H9 (cell line): ENCODE measurements around the gene HDC. TPM values are rescaled to one million over a fixed set of nuclear protein-coding genes. Genes with fewer than 3 reads are reported as not detected.

ENCODE experiments used
- DNase-seq: peaks from one replicate; pipeline ENCODE4 v3.0.0-alpha.2; 2017
- H2AFZ ChIP-seq: one replicate; pipeline ENCODE4 v1.6.1; 2013; ENCODE audit warnings: mild to moderate bottlenecking, low read length, control low read depth, moderate library complexity
- H2AK5ac ChIP-seq: 2 replicates; pipeline ENCODE4 v1.6.1; 2013; ENCODE audit warnings: low read length, control low read depth, mixed read lengths; ENCODE audit not compliant: insufficient read length
- H2BK120ac ChIP-seq: one replicate; pipeline ENCODE4 v1.6.1; 2013; ENCODE audit warnings: low read depth, mild to moderate bottlenecking, low read length, control low read depth, inconsistent platforms; ENCODE audit not compliant: poor library complexity, severe bottlenecking
- H2BK12ac ChIP-seq: 2 replicates; pipeline ENCODE4 v1.6.1; 2013; ENCODE audit warnings: low read length, control low read depth, mixed read lengths, low read depth; ENCODE audit not compliant: insufficient read length
- H2BK15ac ChIP-seq: 2 replicates; pipeline ENCODE4 v1.6.1; 2013; ENCODE audit warnings: low read depth, low read length, control low read depth
- H2BK20ac ChIP-seq: one replicate; pipeline ENCODE4 v1.6.1; 2013; ENCODE audit warnings: low read depth, mild to moderate bottlenecking, low read length, control low read depth, inconsistent platforms; ENCODE audit not compliant: poor library complexity, severe bottlenecking
- H2BK5ac ChIP-seq: 2 replicates; pipeline ENCODE4 v1.6.1; 2013; ENCODE audit warnings: low read length, control low read depth, mixed read lengths; ENCODE audit not compliant: insufficient read length
- H3K14ac ChIP-seq: 2 replicates; pipeline ENCODE4 v1.6.1; 2013; ENCODE audit warnings: low read length, control low read depth; ENCODE audit not compliant: insufficient read depth
- H3K18ac ChIP-seq: 2 replicates; pipeline ENCODE4 v1.6.1; 2013; ENCODE audit warnings: low read depth, mild to moderate bottlenecking, mixed read lengths, low read length, control low read depth; ENCODE audit not compliant: insufficient read length
- H3K23ac ChIP-seq: 2 replicates; pipeline ENCODE4 v1.6.1; 2013; ENCODE audit warnings: low read length, control low read depth, mixed read lengths, low read depth; ENCODE audit not compliant: insufficient read length
- H3K23me2 ChIP-seq: 2 replicates; pipeline ENCODE4 v1.6.1; 2013; ENCODE audit warnings: low read depth, mild to moderate bottlenecking, mixed read lengths, low read length, control low read depth; ENCODE audit not compliant: insufficient read length, poor library complexity, severe bottlenecking
- H3K27ac ChIP-seq: 2 replicates; pipeline ENCODE4 v1.5.1; 2013; ENCODE audit warnings: low read length, control low read depth, mixed read lengths, low read depth; ENCODE audit not compliant: insufficient read length
- H3K27me3 ChIP-seq: 2 replicates; pipeline ENCODE4 v1.6.1; 2013; ENCODE audit warnings: low read length, control low read depth, inconsistent platforms; ENCODE audit not compliant: insufficient read depth
- H3K4ac ChIP-seq: 2 replicates; pipeline ENCODE4 v1.6.1; 2013; ENCODE audit warnings: low read depth, mild to moderate bottlenecking, control low read depth, inconsistent platforms, low read length, moderate library complexity
- H3K4me1 ChIP-seq: 2 replicates; pipeline ENCODE4 v1.6.1; 2013; ENCODE audit warnings: low read length, control low read depth, inconsistent platforms; ENCODE audit not compliant: insufficient read depth
- H3K4me2 ChIP-seq: 2 replicates; pipeline ENCODE4 v1.6.1; 2013; ENCODE audit warnings: low read length, control low read depth, mixed read lengths; ENCODE audit not compliant: insufficient read length, insufficient read depth
- H3K56ac ChIP-seq: 2 replicates; pipeline ENCODE4 v1.6.1; 2013; ENCODE audit warnings: low read depth, mild to moderate bottlenecking, mixed read lengths, low read length, control low read depth; ENCODE audit not compliant: insufficient read length
- H3K79me1 ChIP-seq: 2 replicates; pipeline ENCODE4 v1.6.1; 2013; ENCODE audit warnings: low read depth, mild to moderate bottlenecking, moderate library complexity, low read length, control low read depth, inconsistent platforms; ENCODE audit not compliant: insufficient read depth, poor library complexity, severe bottlenecking
- H3K79me2 ChIP-seq: 2 replicates; pipeline ENCODE4 v1.6.1; 2013; ENCODE audit warnings: low read length, control low read depth, inconsistent platforms; ENCODE audit not compliant: insufficient read depth
- H3K9ac ChIP-seq: 2 replicates; pipeline ENCODE4 v1.6.1; 2013; ENCODE audit warnings: low read length, control low read depth, mixed read lengths; ENCODE audit not compliant: insufficient read length; ENCODE audit errors: extremely low read depth
- H3K9me3 ChIP-seq: one replicate; pipeline ENCODE4 v1.6.1; 2013; ENCODE audit warnings: low read depth, low read length, inconsistent platforms; ENCODE audit not compliant: control insufficient read depth
- H3T11ph ChIP-seq: one replicate; pipeline ENCODE4 v1.6.1; 2013; ENCODE audit warnings: mild to moderate bottlenecking, low read length, control low read depth, inconsistent platforms
- H4K20me1 ChIP-seq: one replicate; pipeline ENCODE4 v1.6.1; 2013; ENCODE audit not compliant: control insufficient read depth, insufficient read length, insufficient read depth
- H4K5ac ChIP-seq: 2 replicates; pipeline ENCODE4 v1.6.1; 2013; ENCODE audit warnings: low read depth, mild to moderate bottlenecking, mixed read lengths, low read length, control low read depth; ENCODE audit not compliant: insufficient read length
- H4K8ac ChIP-seq: replicated peaks from 2 replicates; pipeline ENCODE4 v1.6.1; 2013; ENCODE audit warnings: low read length, control low read depth, mixed read lengths, low read depth; ENCODE audit not compliant: insufficient read length
- H4K91ac ChIP-seq: 2 replicates; pipeline ENCODE4 v1.6.1; 2013; ENCODE audit warnings: low read depth, mild to moderate bottlenecking, moderate library complexity, mixed read lengths, low read length, control low read depth; ENCODE audit not compliant: insufficient read length
- H3K27ac Mint-ChIP-seq, 3 experiments: 2 replicates in 2 of 3; 3 replicates in 1 of 3; pipeline ENCODE4 v1.8.0; 2020 to 2021; ENCODE audit warnings: mixed read lengths in 3 of 3, mild to moderate bottlenecking in 1 of 3, moderate library complexity in 1 of 3
- H3K27me3 Mint-ChIP-seq: 2 replicates; pipeline ENCODE4 v1.8.0; 2021; ENCODE audit warnings: low read depth, mild to moderate bottlenecking, moderate library complexity, mixed read lengths
- H3K36me3 Mint-ChIP-seq, 3 experiments: 2 replicates in 2 of 3; 3 replicates in 1 of 3; pipeline ENCODE4 v1.8.0; 2020 to 2021; ENCODE audit warnings: low read depth in 3 of 3, mixed read lengths in 3 of 3; ENCODE audit not compliant: insufficient read depth in 1 of 3
- H3K4me1 Mint-ChIP-seq, 2 experiments: 2 replicates each; pipeline ENCODE4 v1.8.0; 2020; ENCODE audit warnings: mixed read lengths in 2 of 2
- H3K4me3 Mint-ChIP-seq, 2 experiments: 2 replicates in 1 of 2; 3 replicates in 1 of 2; pipeline ENCODE4 v1.8.0; 2020 to 2021; ENCODE audit warnings: mild to moderate bottlenecking in 2 of 2, mixed read lengths in 2 of 2, moderate library complexity in 1 of 2
- H3K9me3 Mint-ChIP-seq, 2 experiments: 2 replicates in 1 of 2; 3 replicates in 1 of 2; pipeline ENCODE4 v1.8.0; 2020; ENCODE audit warnings: mild to moderate bottlenecking in 2 of 2, mixed read lengths in 2 of 2, moderate library complexity in 1 of 2
- CTCF ChIP-seq: fragments of 200-600 bp; sonication (generic); conservative IDR thresholded peaks from 3 replicates; pipeline ENCODE4 v1.8.0; 2021; ENCODE audit warnings: antibody characterized with exemption, mild to moderate bottlenecking
- WGBS: extraction: QIAGEN DNeasy Blood & Tissue Kit; methylation state at CpG from one replicate; pipeline ENCODE4 v1.1.7; 2013; ENCODE audit warnings: missing lambda C conversion rate, low lambda C conversion rate, mixed read lengths; ENCODE audit not compliant: insufficient read length; ENCODE audit errors: extremely low coverage; 5-methylcytosine and 5-hydroxymethylcytosine counted together
- total RNA-seq: library from RNA; stranded (reverse); gene quantifications from 2 replicates; pipeline ENCODE4 v1.2.1, GENCODE V29; 2021

HDC gene
- total RNA-seq, 1 experiment from 2014 or later: not detected

- DNase-seq: no peak
- no peak overlapping the region for H4K8ac ChIP-seq
- no peak overlapping the region for H3K4me2 ChIP-seq
- Mint-ChIP-seq H3K36me3 (no peaks in the 10 kb centered on the region), H3K27ac (no peak overlapping the region), H3K9me3 (no peaks in the 10 kb centered on the region), H3K27me3 (peaks cover 3% of the 10 kb centered on the region), H3K4me3 (no peak overlapping the region), H3K4me1 (peaks cover 4 to 6% of the 10 kb centered on the region in 2 experiments; a peak in 3 of 4 replicates)
- no peak overlapping the region for H3K4ac ChIP-seq
- H2AFZ ChIP-seq: no peak overlapping the region
- no peak overlapping the region for H2BK5ac ChIP-seq
- H3K9ac ChIP-seq: no peak overlapping the region
- H3K79me2 ChIP-seq: no peaks in the 10 kb centered on the region
- H3K56ac ChIP-seq: no peak overlapping the region
- H3K23me2 ChIP-seq: no peaks in the 10 kb centered on the region
- no peak overlapping the region for H3T11ph ChIP-seq
- no peak overlapping the region for H3K23ac ChIP-seq
- H3K14ac ChIP-seq: no peak overlapping the region
- no peak overlapping the region for H2BK15ac ChIP-seq
- no peaks in the 10 kb centered on the region for H3K4me1 ChIP-seq
- no peaks in the 10 kb centered on the region for H3K79me1 ChIP-seq
- H2AK5ac ChIP-seq: no peak overlapping the region
- H2BK12ac ChIP-seq: no peak overlapping the region
- no peak for TF ChIP-seq CTCF
- no peaks in the 10 kb centered on the region for H3K9me3 ChIP-seq
- no CpG with 5 or more reads among the region's 4 CpGs for WGBS
- H4K5ac ChIP-seq: no peak overlapping the region
- no peak overlapping the region for H4K91ac ChIP-seq
- no peak overlapping the region for H2BK20ac ChIP-seq
- no peaks in the 10 kb centered on the region for H3K27me3 ChIP-seq
- no peak overlapping the region for H3K27ac ChIP-seq
- no peak overlapping the region for H2BK120ac ChIP-seq
- H4K20me1 ChIP-seq: no peaks in the 10 kb centered on the region
- H3K18ac ChIP-seq: no peak overlapping the region
Measured at GRCh38 chr15:50248994-50249582, 16.4 kb downstream of the HDC start.
